Thoracic aorta (tissue), 2 donors: ENCODE measurements around the gene FAM53A. TPM values are rescaled to one million over a fixed set of nuclear protein-coding genes. Genes with fewer than 3 reads are reported as not detected.

Experiments
- ATAC-seq: fragments of 150-250 bp; one replicate; pipeline ENCODE4 v1.8.0; 2017; ENCODE audit warnings: low read depth; ENCODE audit not compliant: insufficient number of reproducible peaks, low FRiP score
- DNase-seq: peaks from one replicate; pipeline ENCODE4 v3.0.0-alpha.2; 2020; ENCODE audit warnings: low spot score
- H3K27ac ChIP-seq, 2 donors: fragments of 200-600 bp; sonication (generic); 1 replicate in 1 of 2; 2 replicates in 1 of 2; pipeline ENCODE4 v1.5.1; 2016; ENCODE audit warnings: mild to moderate bottlenecking in 2 of 2, moderate library complexity in 2 of 2
- H3K27me3 ChIP-seq: fragments of 200-600 bp; sonication (generic); replicated peaks from 2 replicates; pipeline ENCODE4 v1.6.0; 2016; ENCODE audit warnings: mild to moderate bottlenecking; ENCODE audit not compliant: insufficient read depth
- H3K36me3 ChIP-seq: fragments of 200-600 bp; sonication (generic); one replicate; pipeline ENCODE4 v1.5.1; 2016
- H3K4me1 ChIP-seq, 2 donors: fragments of 200-600 bp; sonication (generic); 1 replicate in 1 of 2; 2 replicates in 1 of 2; pipeline versions ENCODE4 v1.5.1 to v1.6.0; 2016; ENCODE audit warnings: low read depth in 2 of 2, mild to moderate bottlenecking in 1 of 2; ENCODE audit not compliant: control insufficient read depth in 1 of 2
- H3K4me3 ChIP-seq: fragments of 200-600 bp; sonication (generic); 2 replicates; pipeline ENCODE4 v1.5.1; 2016; ENCODE audit warnings: mild to moderate bottlenecking
- H3K9me3 ChIP-seq: fragments of 200-600 bp; sonication (generic); 2 replicates; pipeline ENCODE4 v1.5.1; 2016
- CTCF ChIP-seq: fragments of 200-600 bp; sonication (generic); IDR thresholded peaks from one replicate; pipeline ENCODE4 v1.5.1; 2019; ENCODE audit warnings: antibody characterized with exemption
- total RNA-seq, 2 donors: library from RNA; depleted of rRNA; stranded (reverse); fragments of >200 nt; gene quantifications; one replicate each; pipeline versions ENCODE4 v1.1.0 to v1.2.3, GENCODE V29; 2016

FAM53A gene
- total RNA-seq, 2 donors from 2014 or later = 5.1 to 10.9 TPM

- Histone ChIP-seq H3K27me3 (no peaks in the 10 kb centered on the region), H3K27ac (no peak overlapping the region), H3K36me3 (no peaks in the 10 kb centered on the region), H3K9me3 (no peaks in the 10 kb centered on the region), H3K4me1 (no peaks in the 10 kb centered on the region), H3K4me3 (no peak overlapping the region)
- ATAC-seq = no peak
- no peak for DNase-seq
- TF ChIP-seq CTCF = no peak
Observed at GRCh38 chr4:1603413-1604135, 80.5 kb downstream of the FAM53A start.

- Histone ChIP-seq H3K4me3 (no peak overlapping the region), H3K27me3 (no peaks in the 10 kb centered on the region), H3K9me3 (no peaks in the 10 kb centered on the region), H3K4me1 (no peaks in the 10 kb centered on the region), H3K36me3 (no peaks in the 10 kb centered on the region), H3K27ac (no peak overlapping the region)
- DNase-seq (no peak), ATAC-seq (no peak)
- no peak for TF ChIP-seq CTCF
Observed at GRCh38 chr4:1602655-1603412, 81.3 kb downstream of the FAM53A start.

GRCh38 chr4:1601852-1602654 is 82.1 kb downstream of the FAM53A start:
- no peak for ATAC-seq
- TF ChIP-seq CTCF = no peak
- no peak overlapping the region for H3K27ac ChIP-seq
- no peak for DNase-seq
- H3K4me1 ChIP-seq = no peaks in the 10 kb centered on the region
- H3K36me3 ChIP-seq = no peaks in the 10 kb centered on the region
- H3K9me3 ChIP-seq = no peaks in the 10 kb centered on the region
- H3K4me3 ChIP-seq = no peak overlapping the region
- no peaks in the 10 kb centered on the region for H3K27me3 ChIP-seq

- ATAC-seq (no peak), DNase-seq (no peak)
- no peaks in the 10 kb centered on the region for H3K4me1 ChIP-seq
- no peak overlapping the region for H3K27ac ChIP-seq
- no peaks in the 10 kb centered on the region for H3K9me3 ChIP-seq
- H3K4me3 ChIP-seq = no peak overlapping the region
- H3K27me3 ChIP-seq = no peaks in the 10 kb centered on the region
- no peaks in the 10 kb centered on the region for H3K36me3 ChIP-seq
- no peak for TF ChIP-seq CTCF
Observed at GRCh38 chr4:1601533-1601835, 82.6 kb downstream of the FAM53A start.
